Epithelial cell of umbilical artery (primary cell): ENCODE measurements around the gene USP34. TPM values are rescaled to one million over a fixed set of nuclear protein-coding genes. Genes with fewer than 3 reads are reported as not detected.

ENCODE experiments used
- total RNA-seq: library from RNA; depleted of rRNA; stranded (reverse); fragments of >200 nt; gene quantifications from 2 replicates; pipeline ENCODE4 v1.2.3, GENCODE V29; 2014

The USP34 gene
- total RNA-seq: 77.2 and 82.5 TPM in 2 replicates

DNA sequence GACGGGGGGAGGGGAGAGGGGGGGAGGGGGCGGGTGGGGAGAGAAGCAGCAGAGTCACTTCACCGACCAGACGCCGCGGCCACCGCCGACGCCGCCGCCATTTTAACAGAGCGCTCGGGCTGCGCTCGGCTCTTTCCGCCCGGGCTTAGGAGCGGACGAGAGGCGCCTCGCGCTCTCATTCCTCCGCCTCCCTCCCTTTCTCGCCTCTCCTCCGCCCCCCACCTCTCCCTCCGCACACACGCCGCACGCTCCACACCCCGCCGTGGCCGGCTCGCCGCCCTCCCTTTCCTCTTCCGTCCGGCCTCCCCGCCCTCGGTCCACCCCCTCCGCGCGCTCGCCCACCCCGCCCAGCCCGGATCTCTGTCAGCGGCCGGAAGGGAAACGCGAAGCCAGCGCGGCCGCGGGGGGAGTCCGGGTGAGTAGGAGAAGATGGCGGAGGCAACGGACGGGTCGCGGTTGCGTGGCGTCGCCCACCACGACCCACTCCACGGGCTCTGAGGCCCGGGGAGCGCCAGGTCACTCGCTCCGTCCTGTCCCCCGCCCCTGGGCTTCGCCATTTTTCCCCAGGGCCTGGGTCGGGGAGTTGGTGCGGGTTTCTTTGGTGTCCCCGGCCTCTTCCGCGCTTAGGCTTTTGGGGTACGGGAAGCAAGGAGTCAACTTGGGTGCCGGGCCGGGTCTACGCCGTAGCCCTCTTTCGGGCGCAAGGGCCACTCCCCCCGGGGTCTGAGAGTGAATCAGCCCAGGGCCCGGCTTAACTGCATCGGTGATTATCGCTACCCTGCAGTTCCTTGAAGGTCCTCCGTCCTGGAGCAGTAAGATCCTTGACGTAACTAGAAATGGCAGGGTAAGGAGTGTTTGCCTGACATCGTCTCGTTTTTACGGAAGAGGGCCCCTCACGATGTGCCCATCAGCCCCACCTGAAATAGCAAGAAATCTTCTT is at the start of gene USP34:
TSS of gene USP34 (minus strand) at position 123 of the 940 bp plus-strand sequence. CDS start 395 bp downstream, outside the sequence.

GRCh38 chr2:61161888-61162287 is 309.0 kb downstream of the USP34 start, which contains the start of gene C2orf74:
C2orf74 (plus strand) TSS chr2:61162188; CDS start chr2:61162515, 327 bp downstream.

Other genes with a start within 250 kb of the USP34 start
- 199 and 212 TPM in 2 replicates for gene XPO1, start 67.3 kb upstream of the USP34 start, total RNA-seq